GM21515 (cell line): Measurements from ENCODE around the gene HEBP1.

Experiments used
- ATAC-seq: cut with Tn5 transposase; IDR thresholded peaks from one replicate; pipeline ENCODE4 v1.9.1; 2021; ENCODE audit not compliant: unreplicated experiment

The HEBP1 gene

DNA sequence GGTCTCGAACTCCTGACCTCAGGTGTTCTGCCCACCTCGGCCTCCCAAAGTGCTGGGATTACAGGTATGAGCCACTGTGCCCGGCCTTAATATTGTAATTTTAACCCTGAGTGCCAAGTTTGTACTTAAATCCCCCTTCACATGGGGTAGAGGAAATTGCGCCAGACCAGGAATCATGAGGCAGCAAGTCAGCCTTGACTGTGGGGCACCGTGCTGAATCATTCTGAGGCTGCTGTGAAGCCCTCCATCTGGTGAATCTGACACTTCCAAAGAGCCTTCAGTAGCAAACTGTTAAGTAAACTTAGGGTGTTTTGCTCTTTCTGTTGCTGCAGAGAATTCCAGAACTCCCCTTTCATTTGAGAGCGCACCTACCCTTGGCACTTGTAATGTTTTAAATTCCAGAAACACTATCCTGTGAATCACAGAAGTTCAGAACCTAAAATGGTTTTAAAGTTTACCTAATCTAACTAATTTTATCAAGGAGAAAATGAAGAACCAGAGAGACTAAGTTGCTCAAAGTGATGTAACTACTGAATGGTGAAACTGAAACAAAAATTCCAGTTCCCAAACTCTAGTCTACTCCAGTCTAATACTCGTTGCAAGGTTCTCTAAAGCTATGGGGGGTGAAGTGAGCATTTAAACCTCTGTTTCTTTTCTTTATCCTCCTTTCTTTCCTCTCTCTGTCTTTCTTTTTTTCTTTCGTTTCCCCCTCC lies 7.5 kb downstream of the HEBP1 start:
- no peak for ATAC-seq

DNA sequence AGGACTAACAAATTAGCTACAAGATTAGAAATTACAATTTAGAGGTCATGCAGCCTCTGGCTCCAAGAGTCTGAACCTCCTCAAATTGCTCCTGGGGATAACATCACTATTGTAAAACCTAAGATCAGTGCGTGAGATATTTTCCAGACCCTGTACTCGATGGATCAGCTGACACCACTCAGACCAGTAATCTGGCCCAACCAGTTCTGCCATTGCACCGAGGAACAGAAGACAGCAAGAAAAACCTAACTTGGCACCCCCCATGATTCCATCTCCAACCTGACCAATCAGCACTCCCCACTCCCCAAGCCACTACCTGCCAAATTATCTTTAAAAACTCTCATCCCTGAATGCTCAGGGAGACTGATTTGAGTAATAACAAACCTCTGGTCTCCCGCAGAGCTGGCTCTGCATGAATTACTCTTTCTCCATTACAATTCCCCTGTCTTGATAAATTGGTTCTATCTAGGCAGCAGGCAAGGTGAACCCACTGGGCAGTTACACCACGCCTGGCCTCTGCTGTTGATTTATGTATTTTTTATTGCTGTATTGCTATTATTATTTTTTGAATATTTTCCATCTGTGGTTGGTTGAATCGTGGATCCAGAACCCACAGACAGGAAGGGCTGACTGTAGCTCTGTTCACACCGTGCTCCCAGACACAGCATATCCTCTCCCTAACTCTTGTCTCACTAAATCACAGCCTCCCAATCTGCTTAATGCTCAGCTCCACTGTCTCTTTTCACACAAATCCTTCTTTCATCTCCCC lies 9.2 kb downstream of the HEBP1 start:
- ATAC-seq: no peak

DNA sequence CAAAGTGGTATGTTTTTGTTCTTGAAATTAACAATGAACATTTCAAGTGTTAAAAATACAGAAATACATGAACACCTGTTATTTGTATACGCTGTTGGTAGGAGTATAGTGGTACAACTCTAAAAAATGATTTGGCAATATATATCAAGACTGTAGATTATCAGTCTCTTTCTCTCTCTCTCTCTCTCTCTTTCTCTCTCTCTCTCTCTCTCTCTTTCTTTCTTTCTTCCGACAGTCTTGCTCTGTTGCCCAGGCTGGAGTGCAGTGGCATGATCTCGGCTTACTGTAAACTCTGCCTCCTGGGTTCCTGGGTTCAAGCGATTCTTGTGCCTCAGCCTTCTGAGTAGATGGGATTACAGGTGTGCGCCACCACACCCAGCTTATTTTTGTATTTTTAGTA lies 12.6 kb downstream of the HEBP1 start:
- no peak for ATAC-seq

DNA sequence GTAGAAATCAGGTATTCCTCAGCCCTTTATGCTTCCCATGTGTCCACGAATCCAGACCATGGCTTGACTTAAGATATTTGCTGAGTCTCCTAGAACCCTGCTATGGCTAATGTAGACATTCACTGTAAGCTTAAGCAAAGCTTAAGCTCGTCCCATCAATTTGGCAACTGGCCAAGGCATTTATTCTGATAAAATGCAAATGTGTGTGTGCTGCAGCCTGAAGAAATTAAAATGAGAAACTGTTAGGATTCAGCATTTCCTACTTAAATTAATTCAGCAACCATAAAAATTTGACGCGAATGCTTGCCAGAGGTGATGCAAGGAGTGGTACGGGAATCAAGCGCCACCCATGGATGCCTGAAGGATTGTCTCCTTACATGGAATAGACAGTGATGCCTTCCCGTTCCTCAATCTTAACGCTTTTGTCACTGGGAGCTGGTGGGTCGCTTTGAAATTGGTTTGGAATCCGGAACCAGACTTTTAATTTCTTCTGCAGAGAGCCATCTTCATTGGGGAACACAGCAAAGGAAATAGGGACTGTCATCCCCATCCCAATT lies 13.2 kb downstream of the HEBP1 start:
- no peak for ATAC-seq

DNA sequence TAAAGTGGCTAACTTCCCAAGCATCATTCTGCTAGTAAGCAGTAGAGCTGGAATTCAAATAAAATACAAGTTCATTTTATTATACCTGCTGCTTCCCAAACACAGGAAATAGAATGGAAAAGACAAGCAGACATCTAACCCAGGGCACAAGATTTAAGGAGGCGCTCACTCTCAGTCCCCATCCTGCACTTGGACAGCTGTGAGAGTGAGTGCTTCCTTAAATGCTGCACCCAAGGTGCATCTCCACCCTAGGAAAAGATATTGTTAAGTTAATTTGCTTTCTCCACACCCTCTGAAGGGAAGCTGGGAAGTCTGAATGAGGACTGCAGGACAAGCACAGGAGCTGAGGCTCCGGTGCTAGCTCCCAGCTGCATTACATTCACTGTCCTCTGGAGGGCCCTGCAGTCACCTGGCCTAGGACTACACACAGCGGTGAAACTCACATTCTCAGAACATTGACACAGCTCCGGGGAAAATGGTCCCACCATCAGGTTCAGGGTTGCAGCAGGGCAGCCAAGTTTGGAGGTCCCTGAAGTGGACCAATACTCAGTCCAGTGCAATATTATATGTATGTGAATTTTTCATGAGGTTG lies 14.2 kb downstream of the HEBP1 start:
- no peak for ATAC-seq

DNA sequence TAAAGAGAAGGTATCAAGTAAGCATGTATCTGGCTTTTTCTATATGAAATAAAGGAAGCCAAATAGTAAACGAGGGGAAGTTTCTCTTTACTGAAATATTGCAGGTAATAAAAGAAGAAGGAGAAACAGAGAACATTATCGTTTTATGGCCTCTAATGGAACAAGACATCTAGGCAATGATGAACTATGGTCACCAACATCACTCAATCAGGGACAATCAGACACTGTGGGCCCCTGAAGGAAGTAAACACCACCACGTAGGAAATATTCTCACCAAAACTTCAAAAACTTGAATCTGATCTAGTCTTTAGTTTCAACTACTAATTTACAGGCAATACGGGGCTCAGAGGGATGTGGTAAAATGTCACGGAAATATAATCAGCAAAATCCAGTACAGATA lies 15.9 kb downstream of the HEBP1 start:
- no peak for ATAC-seq

DNA sequence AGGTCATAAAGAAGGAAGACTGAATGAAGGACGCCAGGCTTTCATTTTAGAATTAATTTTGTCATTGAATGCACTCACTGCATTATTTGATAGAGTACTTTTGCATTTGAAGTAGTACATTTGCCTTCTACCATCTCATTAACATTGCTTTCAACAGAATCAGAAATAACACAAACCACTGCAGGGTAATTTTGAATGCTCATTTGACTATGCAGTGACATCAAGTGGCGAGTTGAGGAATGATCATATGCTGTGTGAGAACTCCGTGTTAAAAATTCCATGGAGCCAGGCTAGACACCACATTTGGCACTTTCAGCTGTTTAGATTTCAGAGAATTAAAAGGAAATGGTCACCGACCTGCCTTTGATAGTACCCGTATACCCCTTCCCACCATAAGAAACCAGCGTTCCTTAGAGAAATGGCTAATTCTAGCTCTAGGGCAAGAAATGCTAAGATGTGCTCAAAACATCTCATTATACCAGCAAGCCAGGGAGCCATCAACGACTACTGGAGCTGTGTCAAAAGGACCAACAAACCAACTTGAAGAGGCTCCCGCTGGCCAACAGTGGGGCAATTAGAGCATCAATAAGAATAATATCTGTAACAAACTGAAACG lies 16.5 kb downstream of the HEBP1 start:
- ATAC-seq: no peak

DNA sequence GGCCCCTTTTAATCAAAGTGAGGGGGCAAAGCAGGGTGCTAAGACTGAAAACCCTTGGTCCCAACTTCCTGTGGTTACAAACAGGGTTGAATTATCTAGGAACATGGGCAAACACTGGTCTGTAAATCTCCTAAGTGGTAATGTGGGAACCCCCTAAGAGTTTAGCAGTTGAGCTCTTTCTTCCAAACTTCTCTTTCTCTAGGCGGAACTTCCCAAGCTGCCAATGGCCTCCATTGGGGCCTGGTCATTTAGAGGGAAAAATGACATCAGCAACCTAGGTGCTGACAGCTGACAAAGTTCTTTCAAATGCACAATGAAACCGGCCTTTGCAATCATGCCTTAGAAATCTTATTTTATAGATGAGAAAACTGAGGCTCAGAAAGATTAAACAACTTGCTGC lies 17.7 kb downstream of the HEBP1 start:
- no peak for ATAC-seq

DNA sequence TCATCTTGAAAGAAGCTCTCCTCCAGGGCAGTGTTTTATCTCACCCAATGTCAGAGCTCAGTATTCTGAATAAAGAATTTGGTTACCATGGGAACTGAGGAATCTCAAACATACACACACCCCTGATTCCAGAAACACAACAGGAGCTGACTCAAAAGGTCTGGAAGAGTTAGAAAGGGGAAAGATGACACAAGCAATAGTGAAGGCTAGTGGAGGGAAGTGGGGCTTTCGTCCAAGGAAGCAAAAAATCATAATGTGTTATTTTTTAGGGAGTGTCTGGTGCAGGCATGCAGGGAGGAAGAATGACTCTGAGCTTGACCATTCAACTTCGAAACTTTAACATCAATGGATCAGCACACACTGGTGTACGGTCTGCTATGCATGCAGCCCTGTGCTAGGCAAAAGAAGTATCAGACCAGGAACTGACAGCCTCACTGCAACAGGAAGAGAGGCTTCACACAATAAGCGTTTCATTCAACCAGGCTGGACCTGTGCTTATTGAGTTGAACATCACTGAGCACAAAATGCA lies 20.3 kb downstream of the HEBP1 start:
- ATAC-seq: no peak

DNA sequence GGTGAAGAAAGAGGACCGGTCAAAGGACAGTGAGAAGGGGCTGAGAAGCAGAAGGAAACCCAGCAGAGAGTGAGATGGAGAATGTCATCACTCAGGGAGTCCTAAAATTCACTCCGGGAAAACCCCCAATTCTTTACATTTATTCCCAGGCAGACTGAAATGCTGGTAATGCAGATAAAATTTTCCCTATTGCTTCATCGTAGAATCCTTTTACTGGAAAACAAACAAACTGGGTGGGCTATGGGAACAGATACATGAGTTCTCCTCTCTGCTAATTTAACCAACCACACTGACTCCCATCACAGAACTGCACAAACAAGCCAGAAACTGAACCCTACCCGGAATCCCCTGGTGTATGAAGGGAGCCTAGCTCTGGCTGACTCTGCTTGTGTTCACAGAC lies 20.9 kb downstream of the HEBP1 start:
- no peak for ATAC-seq

DNA sequence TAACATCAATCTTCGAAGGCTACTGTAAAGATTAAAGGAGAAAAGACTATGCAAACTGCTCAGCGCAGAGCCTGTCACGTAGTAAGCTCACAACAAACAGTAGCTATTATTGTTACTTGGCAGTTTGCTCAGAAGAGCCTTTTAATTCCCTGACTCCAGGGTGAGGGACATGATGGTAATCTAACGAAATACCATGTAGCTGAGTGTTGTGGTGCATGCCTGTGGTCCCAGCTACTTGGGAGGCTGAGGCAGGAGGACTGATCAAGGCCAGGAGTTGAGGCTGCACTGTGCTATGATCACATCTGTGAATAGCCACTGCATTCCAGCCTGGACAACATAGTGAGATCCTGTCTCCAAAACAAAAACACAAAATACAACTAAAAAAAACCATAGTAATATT lies 22.8 kb downstream of the HEBP1 start:
- ATAC-seq: no peak

DNA sequence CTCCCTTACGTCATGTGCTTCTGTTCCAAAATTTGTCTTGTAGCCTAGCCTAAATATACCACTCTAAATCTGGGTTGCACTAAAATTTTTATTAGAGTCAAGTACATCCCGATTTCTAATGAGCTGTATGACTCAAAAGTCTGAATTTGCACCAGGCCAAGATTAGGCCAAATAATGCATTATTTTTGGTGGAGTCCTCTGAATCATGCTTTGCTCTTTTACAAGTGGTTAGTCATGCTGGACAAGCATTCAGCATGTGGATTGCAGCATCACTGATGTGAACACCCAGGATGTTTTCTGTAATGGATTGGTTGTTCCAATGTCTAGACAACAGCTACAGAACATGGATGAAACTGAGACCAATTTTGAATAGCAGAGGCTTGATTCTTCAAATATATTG lies 23.7 kb downstream of the HEBP1 start:
- no peak for ATAC-seq

DNA sequence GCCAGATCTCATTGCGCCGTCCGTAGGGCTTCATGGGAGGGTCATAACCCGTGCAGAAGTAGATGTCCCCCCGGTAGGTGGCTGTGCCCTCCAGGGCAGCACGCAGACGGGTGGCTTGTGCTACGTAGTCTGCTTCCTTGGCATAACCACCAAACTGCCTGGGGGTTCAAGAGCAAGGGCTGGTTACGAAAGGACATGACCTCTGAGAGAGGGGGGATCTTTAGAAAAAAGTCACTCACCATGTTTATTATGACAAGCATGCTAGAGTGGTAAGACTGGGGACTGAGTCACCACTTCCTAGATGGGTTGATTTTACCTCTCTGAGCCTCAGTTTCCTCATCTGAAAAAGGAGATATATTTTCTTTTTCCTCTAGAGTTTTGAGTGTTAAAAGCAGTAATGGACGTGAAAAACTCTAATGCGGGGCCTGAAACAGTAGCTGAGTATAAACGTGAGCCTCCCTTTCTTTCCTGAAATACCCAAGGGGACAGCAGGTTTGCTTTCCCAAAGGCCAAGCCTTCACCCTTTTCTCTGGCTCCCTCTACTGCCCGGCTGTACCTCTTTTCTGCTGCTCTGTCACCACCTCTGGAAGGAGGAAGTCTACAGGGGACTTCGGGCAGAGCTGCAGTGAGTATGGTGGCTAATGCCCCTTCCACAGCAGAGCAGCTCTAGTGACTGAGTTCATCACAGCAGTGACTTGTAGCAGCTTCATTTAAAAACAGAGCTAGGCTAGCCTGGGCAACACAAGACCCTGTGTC lies 24.6 kb downstream of the HEBP1 start:
- ATAC-seq: no peak

DNA sequence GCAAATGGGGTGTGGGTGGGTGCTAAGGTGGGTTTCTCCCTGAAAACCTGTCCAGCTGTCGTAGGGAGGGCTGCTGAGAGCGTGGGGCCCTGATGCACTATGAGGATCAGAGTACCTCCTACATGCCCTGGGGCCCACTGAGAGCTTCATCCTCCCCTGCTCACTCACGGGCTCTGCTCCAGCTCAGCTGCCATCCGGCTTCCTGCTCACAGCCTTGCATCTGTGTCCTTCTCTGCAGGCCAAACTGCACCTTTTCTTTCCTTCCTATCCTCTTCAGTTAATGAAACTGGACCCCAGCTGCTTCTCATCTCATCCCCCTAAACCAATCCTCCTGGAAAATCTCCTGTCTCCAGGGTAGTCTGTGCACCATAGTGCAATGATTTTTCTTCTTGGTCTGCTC lies 25.9 kb downstream of the HEBP1 start:
- no peak for ATAC-seq

DNA sequence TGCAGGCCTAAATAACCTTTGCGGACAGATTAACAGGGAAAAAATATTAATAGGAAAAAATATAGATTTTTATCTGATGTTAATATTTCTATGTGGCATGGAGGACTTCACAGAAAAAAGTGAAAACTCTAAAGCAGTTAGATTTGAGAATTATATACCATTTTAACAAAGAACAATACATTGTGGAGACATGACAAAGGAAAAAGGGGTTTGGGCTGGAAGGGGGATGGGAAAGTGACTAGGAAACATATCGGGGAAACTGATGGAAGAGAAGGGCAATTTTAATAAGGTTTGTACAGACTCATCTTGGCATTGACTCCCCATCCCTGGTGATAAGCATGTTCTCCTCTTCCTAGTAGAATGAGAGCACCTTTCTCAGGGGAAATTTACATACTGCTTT lies 27.0 kb downstream of the HEBP1 start:
- ATAC-seq: no peak

DNA sequence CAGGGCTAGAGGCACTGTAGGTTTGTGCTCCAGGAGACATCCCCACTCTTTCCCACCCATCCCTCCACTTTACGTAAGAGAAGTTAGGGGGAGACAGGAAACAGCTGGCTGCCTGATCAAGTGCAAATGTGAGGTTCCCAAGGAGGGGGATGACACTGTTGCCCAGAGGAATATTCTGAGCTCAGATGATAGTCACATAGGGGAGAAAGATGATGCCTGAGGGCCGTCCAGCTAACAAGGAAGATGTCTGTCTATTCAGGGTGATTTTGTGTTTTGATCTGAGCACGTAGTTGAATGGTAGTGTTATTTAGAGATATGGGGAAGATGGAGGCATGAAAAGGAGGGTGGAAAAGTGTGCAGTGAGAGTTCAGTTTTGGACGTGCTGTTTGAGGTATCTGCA lies 34.2 kb downstream of the HEBP1 start:
- no peak for ATAC-seq

DNA sequence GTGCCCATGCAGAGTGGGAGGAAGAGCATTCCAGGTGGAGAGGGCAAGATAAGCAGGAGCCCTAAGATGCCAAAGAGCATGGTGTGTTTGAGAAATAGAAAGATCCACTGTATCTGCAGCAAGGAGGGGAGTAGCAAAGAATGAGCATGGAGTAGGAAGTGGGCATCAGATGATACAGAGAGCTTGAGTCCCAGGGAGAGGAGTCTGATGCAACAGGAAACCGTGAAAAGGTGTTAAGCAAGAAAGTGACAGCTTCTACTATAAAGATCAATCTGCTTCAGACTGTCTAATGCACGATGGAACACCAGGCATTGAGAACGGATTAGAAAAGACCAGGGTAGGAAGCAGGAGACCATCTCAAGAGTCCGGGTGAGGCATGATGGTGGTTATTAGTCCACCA lies 35.8 kb downstream of the HEBP1 start:
- ATAC-seq: no peak

DNA sequence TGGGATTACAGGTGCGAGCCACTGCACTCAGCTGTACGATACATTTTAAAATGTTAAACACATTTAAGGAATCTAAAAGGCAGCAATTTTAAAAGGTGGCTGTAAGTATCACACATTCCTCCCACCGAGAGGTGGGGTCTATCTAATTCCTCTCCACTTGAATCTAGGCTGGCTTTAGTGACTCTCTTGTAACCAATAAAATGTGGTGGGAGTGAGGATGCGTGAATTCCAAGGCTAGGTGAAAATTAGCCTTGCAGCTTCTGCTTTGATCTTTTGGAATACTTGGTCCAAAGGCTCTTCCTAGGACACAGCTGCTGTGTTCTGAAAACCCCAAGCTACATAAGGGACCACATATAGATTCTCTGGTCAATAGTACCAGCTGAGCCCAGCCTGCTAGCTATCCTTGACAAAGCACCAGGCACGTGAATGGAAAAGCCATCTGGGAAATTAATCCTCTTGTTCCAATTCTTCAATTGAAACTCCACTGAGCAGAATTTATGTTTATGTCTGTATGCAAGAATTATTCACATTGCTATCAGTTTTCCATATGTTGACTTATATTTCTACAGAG lies 39.3 kb downstream of the HEBP1 start:
- no peak for ATAC-seq

DNA sequence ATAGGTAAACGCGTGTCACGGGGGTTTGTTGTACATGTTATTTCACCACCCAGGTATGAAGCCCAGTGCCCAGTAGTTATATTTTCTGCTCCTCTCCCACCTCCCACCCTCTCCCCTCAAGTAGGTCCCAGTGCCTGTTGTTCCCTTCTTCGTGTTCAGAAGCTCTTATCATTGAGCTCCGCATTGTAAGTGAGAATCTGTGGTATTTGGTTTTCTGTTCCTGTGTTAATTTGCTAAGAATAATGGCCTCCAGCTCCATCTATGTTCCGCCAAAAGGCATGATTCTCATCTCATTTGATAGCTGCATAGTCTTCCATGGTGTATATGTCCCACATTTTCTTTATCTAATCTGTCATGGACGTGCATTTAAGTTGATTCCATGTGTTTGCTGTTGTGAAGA lies 41.2 kb downstream of the HEBP1 start:
- ATAC-seq: no peak

DNA sequence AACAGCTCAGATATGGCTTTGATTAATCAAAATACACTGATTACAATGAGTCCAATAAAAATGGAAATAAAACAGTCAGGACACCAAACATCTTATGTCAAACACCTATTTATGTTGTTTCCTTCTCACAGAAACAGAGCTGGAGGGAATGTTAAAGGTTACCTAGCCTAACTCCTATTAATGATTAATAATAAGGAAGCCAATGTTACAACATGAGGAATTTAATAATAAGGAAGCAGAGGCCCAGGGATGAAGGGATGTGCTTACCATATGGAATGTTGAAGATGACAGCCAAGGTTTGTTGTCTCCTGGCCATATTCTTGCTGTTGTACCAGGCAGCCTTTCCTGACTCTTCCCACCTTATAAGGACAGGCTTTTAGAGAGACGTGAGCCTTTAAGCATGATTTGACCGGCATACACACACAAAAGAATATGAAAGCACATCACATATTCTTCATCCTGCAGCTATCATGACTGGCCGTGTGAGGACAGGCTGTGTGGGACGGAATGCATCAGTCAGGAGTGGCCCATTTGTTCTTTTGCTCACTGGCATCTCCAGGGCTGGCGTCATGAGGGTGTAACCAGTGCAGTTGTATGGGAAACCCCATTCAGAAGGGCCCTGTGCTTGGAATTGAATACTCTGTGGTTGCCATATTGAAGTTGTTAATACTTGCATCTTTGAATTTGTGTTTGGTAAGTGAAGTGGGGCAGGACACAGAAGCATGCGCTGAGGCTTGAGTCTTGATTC lies 45.0 kb downstream of the HEBP1 start:
- no peak for ATAC-seq
